ENCODE measurements around the gene HTATIP2. TPM values are rescaled to one million over a fixed set of nuclear protein-coding genes. Genes with fewer than 3 reads are reported as not detected.

The HTATIP2 gene
- 1.2 TPM for total RNA-seq
- polyA plus RNA-seq (ENCODE audit: insufficient read depth in 1 of 8, insufficient read length in 8 of 8, low replicate concordance in 1 of 8) = 1 to 10 TPM; 2.1 to 6.6 (median 4.1) TPM
- long read RNA-seq, donor 1, partial matches to known transcripts = 0 of 3 reads
- long read RNA-seq, donor 1, other reads (novel, unspliced or antisense) = 0 of 3 reads
- long read RNA-seq, donor 2 = 0 reads
- long read RNA-seq, donor 3, partial matches to known transcripts = 0 of 4 reads
- long read RNA-seq, donor 3, other reads (novel, unspliced or antisense) = 0 of 4 reads
- long read RNA-seq, donor 4 = 0 reads
- long read RNA-seq, donor 5, transcript HTATIP2-209 (3 exons, 1,562 nt) = major isoform, 6 of 10 reads
- long read RNA-seq, donor 5, partial matches to known transcripts = 0 of 10 reads
- long read RNA-seq, donor 5, other reads (novel, unspliced or antisense) = 0 of 10 reads
- long read RNA-seq, donor 6, partial matches to known transcripts = 0 of 5 reads
- long read RNA-seq, donor 6, other reads (novel, unspliced or antisense) = 0 of 5 reads
- long read RNA-seq, donor 7, partial matches to known transcripts = 0 of 5 reads
- long read RNA-seq, donor 7, other reads (novel, unspliced or antisense) = 0 of 5 reads
- long read RNA-seq, donor 8, partial matches to known transcripts = 0 of 1 reads
- long read RNA-seq, donor 8, other reads (novel, unspliced or antisense) = 0 of 1 reads
- long read RNA-seq, donor 9, partial matches to known transcripts = 0 of 4 reads
- long read RNA-seq, donor 9, other reads (novel, unspliced or antisense) = 0 of 4 reads
- long read RNA-seq, donor 10, partial matches to known transcripts = 0 of 3 reads
- long read RNA-seq, donor 10, other reads (novel, unspliced or antisense) = 0 of 3 reads
- long read RNA-seq, donor 11, partial matches to known transcripts = 0 of 1 reads
- long read RNA-seq, donor 11, other reads (novel, unspliced or antisense) = 0 of 1 reads

- H3K27me3 ChIP-seq (ENCODE audit: control insufficient read depth, insufficient read depth, low read length) = peaks cover 12% of the 10 kb centered on the region
- H3K9me3 ChIP-seq (replicated peaks; ENCODE audit: control insufficient read depth, low read depth, low read length) = no peaks in the 10 kb centered on the region
- peaks cover 4% of the 10 kb centered on the region for H3K4me1 ChIP-seq (ENCODE audit: control insufficient read depth, insufficient read depth, low read length)
- under 1% methylated on average over 61 of the region's 68 CpGs for WGBS (ENCODE audit: insufficient coverage)
- peak within 1 kb of the TSS; percentile 49 for H3K4me3 ChIP-seq (ENCODE audit: low read length)
- DNase-seq = peak; percentile 34
- H3K27ac ChIP-seq (ENCODE audit: low read length) = no peak within 1 kb of the TSS
- H3K36me3 ChIP-seq (ENCODE audit: control insufficient read depth, insufficient read depth, low read length) = no peaks in the 10 kb centered on the region
These were observed at the start of gene HTATIP2 for GRCh38 chr11:20363500-20364340. HTATIP2 (plus strand) TSS chr11:20363714; CDS start chr11:20364238, 524 bp downstream.

GRCh38 chr11:20315800-20316199 is 47.7 kb upstream of the HTATIP2 start:
- WGBS (ENCODE audit: insufficient coverage) = 0% methylated on average over 1 of the region's 1 CpG
- no peaks in the 10 kb centered on the region for H3K36me3 ChIP-seq (ENCODE audit: control insufficient read depth, insufficient read depth, low read length)
- H3K9me3 ChIP-seq (replicated peaks; ENCODE audit: control insufficient read depth, low read depth, low read length) = no peaks in the 10 kb centered on the region
- no peaks in the 10 kb centered on the region for H3K27me3 ChIP-seq (ENCODE audit: control insufficient read depth, insufficient read depth, low read length)
- no peak overlapping the region for H3K4me3 ChIP-seq (ENCODE audit: low read length)
- no peak overlapping the region for H3K27ac ChIP-seq (ENCODE audit: low read length)
- no peak for DNase-seq
- H3K4me1 ChIP-seq (ENCODE audit: control insufficient read depth, insufficient read depth, low read length) = no peaks in the 10 kb centered on the region

DNA sequence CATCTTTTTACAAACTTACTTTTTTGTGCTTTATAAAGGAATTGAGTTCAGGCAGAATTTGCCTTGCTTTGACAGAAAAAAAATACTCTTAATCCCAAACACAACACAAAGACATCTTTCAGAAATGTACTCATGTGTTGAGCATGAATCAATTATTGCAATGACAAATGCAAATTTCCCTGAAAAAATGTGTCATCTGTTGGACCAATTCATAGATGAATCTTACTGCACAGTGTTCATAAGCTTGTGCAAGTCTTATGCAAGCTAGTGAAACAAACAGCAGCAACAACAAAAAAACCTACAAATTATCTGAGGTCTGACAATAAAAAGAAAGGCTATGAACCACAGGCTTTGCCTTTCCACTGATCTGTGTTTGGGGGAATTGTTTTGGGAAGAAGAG is 42.3 kb upstream of the HTATIP2 start:
- Histone ChIP-seq H3K27me3 (ENCODE audit: control insufficient read depth, insufficient read depth, low read length) (no peaks in the 10 kb centered on the region), H3K4me1 (ENCODE audit: control insufficient read depth, insufficient read depth, low read length) (no peaks in the 10 kb centered on the region), H3K27ac (ENCODE audit: low read length) (no peak overlapping the region), H3K9me3 (replicated peaks; ENCODE audit: control insufficient read depth, low read depth, low read length) (no peaks in the 10 kb centered on the region), H3K36me3 (ENCODE audit: control insufficient read depth, insufficient read depth, low read length) (no peaks in the 10 kb centered on the region), H3K4me3 (ENCODE audit: low read length) (no peak overlapping the region)
- no peak for DNase-seq

DNA sequence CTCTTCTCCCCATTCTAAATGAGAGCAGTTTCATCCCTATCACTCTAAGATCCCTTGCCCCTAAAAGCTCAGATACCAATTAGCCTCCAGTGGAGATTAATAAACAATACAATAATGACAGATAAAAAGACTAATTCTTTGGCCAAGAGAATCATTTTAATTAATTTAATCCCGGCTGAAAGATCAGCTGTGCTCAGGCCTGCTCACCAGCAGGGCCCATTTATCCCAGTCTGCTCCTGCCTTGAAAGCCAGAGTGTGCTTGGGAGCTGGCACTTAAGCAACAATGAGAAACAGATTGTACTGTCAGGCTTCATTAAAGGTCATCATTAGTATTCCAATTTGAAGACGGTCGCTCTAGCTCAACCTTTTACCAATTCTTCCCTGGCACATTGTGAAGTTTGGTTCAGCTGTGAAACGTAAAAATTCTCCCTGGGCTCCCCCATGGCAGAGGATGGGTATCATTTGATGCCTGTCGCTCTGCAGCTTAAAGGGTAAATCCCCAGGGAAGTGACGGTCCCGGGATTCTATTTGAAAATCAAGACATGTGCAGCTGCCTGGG is 36.1 kb upstream of the HTATIP2 start:
- H3K36me3 ChIP-seq (ENCODE audit: control insufficient read depth, insufficient read depth, low read length) = no peaks in the 10 kb centered on the region
- H3K27me3 ChIP-seq (ENCODE audit: control insufficient read depth, insufficient read depth, low read length) = no peaks in the 10 kb centered on the region
- H3K4me1 ChIP-seq (ENCODE audit: control insufficient read depth, insufficient read depth, low read length) = no peaks in the 10 kb centered on the region
- H3K27ac ChIP-seq (ENCODE audit: low read length) = no peak overlapping the region
- WGBS (ENCODE audit: insufficient coverage) = 26% methylated on average over 3 of the region's 7 CpGs
- H3K4me3 ChIP-seq (ENCODE audit: low read length) = no peak overlapping the region
- H3K9me3 ChIP-seq (replicated peaks; ENCODE audit: control insufficient read depth, low read depth, low read length) = no peaks in the 10 kb centered on the region
- DNase-seq = no peak

DNA sequence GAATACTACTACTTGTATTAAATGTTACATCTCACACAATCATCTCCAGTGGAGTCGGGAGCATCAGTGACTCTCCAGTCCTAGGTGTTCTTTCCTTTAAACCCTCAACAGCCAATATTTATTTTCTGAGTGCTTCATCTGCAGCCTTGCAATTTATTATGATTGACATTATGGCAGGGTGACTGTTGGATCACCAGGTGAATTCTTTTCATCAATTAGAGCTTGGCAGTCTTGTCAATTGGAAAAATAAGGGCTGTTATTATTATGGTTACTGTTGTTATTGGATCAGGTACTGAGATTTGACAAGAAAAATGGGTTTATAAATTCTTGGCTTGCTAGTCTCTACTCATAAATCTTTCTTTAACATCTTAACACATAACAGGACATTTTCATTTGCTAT is 27.5 kb upstream of the HTATIP2 start:
- H3K4me1 ChIP-seq (ENCODE audit: control insufficient read depth, insufficient read depth, low read length) = no peaks in the 10 kb centered on the region
- H3K27me3 ChIP-seq (ENCODE audit: control insufficient read depth, insufficient read depth, low read length) = no peaks in the 10 kb centered on the region
- no peak overlapping the region for H3K4me3 ChIP-seq (ENCODE audit: low read length)
- no CpG with 5 or more reads among the region's 1 CpG for WGBS (ENCODE audit: insufficient coverage)
- no peak for DNase-seq
- no peak overlapping the region for H3K27ac ChIP-seq (ENCODE audit: low read length)
- H3K9me3 ChIP-seq (replicated peaks; ENCODE audit: control insufficient read depth, low read depth, low read length) = no peaks in the 10 kb centered on the region
- no peaks in the 10 kb centered on the region for H3K36me3 ChIP-seq (ENCODE audit: control insufficient read depth, insufficient read depth, low read length)

GRCh38 chr11:20337526-20338154 is 25.9 kb upstream of the HTATIP2 start:
- DNase-seq = peak; percentile 50
- Histone ChIP-seq H3K36me3 (ENCODE audit: control insufficient read depth, insufficient read depth, low read length) (no peaks in the 10 kb centered on the region), H3K4me3 (ENCODE audit: low read length) (no peak overlapping the region), H3K4me1 (ENCODE audit: control insufficient read depth, insufficient read depth, low read length) (peaks cover 5% of the 10 kb centered on the region), H3K9me3 (replicated peaks; ENCODE audit: control insufficient read depth, low read depth, low read length) (no peaks in the 10 kb centered on the region), H3K27ac (ENCODE audit: low read length) (no peak overlapping the region), H3K27me3 (ENCODE audit: control insufficient read depth, insufficient read depth, low read length) (no peaks in the 10 kb centered on the region)
- no CpG with 5 or more reads among the region's 9 CpGs for WGBS (ENCODE audit: insufficient coverage)

DNA sequence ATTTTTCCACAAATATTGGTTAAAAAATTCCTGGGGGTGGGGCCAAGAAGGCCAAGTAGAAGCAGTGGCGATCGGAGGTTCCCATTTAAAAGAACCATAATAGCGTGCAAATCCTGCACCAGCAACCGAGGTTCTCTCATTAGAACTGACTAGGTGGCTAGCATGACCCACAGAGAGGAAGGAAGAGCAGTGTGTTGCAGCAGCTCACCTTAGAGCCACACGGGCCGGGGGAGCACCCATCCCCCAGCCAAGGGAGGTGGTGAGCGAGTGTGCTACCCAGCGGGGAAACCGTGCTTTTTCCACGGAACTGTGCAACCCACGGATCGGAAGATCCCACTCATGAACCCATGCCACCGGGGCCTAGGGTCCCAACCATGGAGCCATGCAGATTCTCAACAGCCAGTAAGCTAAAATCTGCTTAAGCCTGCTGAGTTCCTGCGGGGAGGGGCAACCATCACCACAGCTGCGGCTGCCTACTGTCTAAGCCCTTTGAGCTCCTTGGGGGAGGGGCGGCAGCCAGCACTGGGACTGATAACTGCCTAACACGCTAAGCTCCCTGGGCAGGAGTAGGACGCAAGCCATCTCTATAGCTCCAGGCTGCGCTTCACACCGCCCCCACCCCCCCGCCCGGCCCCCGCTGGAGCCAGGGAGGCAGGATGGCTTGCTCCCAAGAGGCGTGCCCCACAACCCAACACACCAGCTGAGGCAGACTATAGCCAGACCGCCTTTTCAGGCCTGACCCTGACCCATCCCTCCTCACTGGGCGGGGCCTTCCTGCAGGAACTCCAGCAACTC is 21.0 kb upstream of the HTATIP2 start:
- peak; percentile 74 for DNase-seq
- no peaks in the 10 kb centered on the region for H3K27me3 ChIP-seq (ENCODE audit: control insufficient read depth, insufficient read depth, low read length)
- no peaks in the 10 kb centered on the region for H3K36me3 ChIP-seq (ENCODE audit: control insufficient read depth, insufficient read depth, low read length)
- no peak overlapping the region for H3K4me3 ChIP-seq (ENCODE audit: low read length)
- no peak overlapping the region for H3K27ac ChIP-seq (ENCODE audit: low read length)
- H3K4me1 ChIP-seq (ENCODE audit: control insufficient read depth, insufficient read depth, low read length) = peaks cover 11% of the 10 kb centered on the region
- WGBS (ENCODE audit: insufficient coverage) = 17% methylated on average over 21 of the region's 26 CpGs
- H3K9me3 ChIP-seq (replicated peaks; ENCODE audit: control insufficient read depth, low read depth, low read length) = no peaks in the 10 kb centered on the region

DNA sequence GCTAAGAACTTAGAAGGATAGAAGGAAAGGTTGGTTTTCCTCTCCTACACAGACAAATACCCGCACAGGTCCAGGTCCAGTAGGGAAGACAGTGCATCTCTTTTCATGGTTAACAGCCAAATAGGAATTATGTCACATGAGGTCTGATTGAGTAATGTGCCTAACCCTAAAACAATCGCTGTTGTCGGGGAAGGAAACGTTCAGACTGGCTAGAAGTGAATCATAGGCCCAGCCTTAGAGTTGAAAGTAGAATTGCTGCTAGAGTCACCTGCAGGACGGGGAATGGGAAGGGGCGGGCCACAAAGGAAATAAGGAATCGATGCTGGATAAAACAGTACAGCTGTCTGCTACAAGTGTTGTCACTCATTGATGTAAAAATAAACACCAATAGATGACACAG is 12.4 kb upstream of the HTATIP2 start:
- Histone ChIP-seq H3K4me1 (ENCODE audit: control insufficient read depth, insufficient read depth, low read length) (no peaks in the 10 kb centered on the region), H3K9me3 (replicated peaks; ENCODE audit: control insufficient read depth, low read depth, low read length) (no peaks in the 10 kb centered on the region), H3K27me3 (ENCODE audit: control insufficient read depth, insufficient read depth, low read length) (no peaks in the 10 kb centered on the region), H3K4me3 (ENCODE audit: low read length) (no peak overlapping the region), H3K36me3 (ENCODE audit: control insufficient read depth, insufficient read depth, low read length) (no peaks in the 10 kb centered on the region), H3K27ac (ENCODE audit: low read length) (no peak overlapping the region)
- WGBS (ENCODE audit: insufficient coverage) = 68% methylated on average over 5 of the region's 7 CpGs
- no peak for DNase-seq

Measured in muscle of leg (tissue), 16 donors.